GM23338 (cell line): ENCODE data around the gene LCNL1. TPM values are rescaled to one million over a fixed set of nuclear protein-coding genes. Genes with fewer than 3 reads are reported as not detected.

Source experiments
- ATAC-seq: fragments of 200-7000 bp; cut with Tn5 transposase; 3 replicates; pipeline ENCODE4 v1.9.1; 2020
- DNase-seq: peaks from one replicate; pipeline ENCODE4 v3.0.0-alpha.2; 2015; ENCODE audit warnings: low spot score
- H2AFZ ChIP-seq: fragments of 200-600 bp; sonication (generic); 2 replicates; pipeline ENCODE4 v1.8.0; 2016; ENCODE audit warnings: antibody characterized with exemption, mild to moderate bottlenecking, moderate library complexity
- H3F3A ChIP-seq: fragments of 200-600 bp; sonication (generic); replicated peaks from 2 replicates; pipeline ENCODE4 v1.8.0; 2017; ENCODE audit warnings: antibody characterized with exemption, mixed run types, low read depth
- H3K27ac ChIP-seq: fragments of 200-600 bp; sonication (generic); 2 replicates; pipeline ENCODE4 v1.6.1; 2016; ENCODE audit warnings: low read depth
- H3K27me3 ChIP-seq: fragments of 200-600 bp; sonication (generic); 2 replicates; pipeline ENCODE4 v1.8.0; 2016; ENCODE audit warnings: mild to moderate bottlenecking, mixed run types, moderate library complexity; ENCODE audit not compliant: insufficient read depth
- H3K36me3 ChIP-seq: fragments of 200-600 bp; sonication (generic); 2 replicates; pipeline ENCODE4 v1.8.0; 2016; ENCODE audit warnings: mild to moderate bottlenecking; ENCODE audit not compliant: insufficient read depth
- H3K4me1 ChIP-seq: fragments of 200-600 bp; sonication (generic); 2 replicates; pipeline ENCODE4 v1.8.0; 2016; ENCODE audit warnings: mild to moderate bottlenecking, moderate library complexity; ENCODE audit not compliant: insufficient read depth
- H3K4me2 ChIP-seq: fragments of 200-600 bp; sonication (generic); 2 replicates; pipeline ENCODE4 v1.7.1; 2017; ENCODE audit warnings: mixed run types
- H3K4me3 ChIP-seq: fragments of 200-600 bp; sonication (generic); 2 replicates; pipeline ENCODE4 v1.6.1; 2016; ENCODE audit warnings: mixed run types
- H3K79me2 ChIP-seq: fragments of 200-600 bp; sonication (generic); replicated peaks from 2 replicates; pipeline ENCODE4 v1.8.0; 2017; ENCODE audit warnings: mild to moderate bottlenecking; ENCODE audit not compliant: insufficient read depth
- H3K9me2 ChIP-seq: fragments of 200-600 bp; sonication (generic); 2 replicates; pipeline ENCODE4 v1.8.0; 2017; ENCODE audit not compliant: insufficient read depth
- H4K20me1 ChIP-seq: fragments of 200-600 bp; sonication (generic); replicated peaks from 2 replicates; pipeline ENCODE4 v1.8.0; 2017; ENCODE audit warnings: mild to moderate bottlenecking; ENCODE audit not compliant: insufficient read depth
- H3K27ac Mint-ChIP-seq: 2 replicates; pipeline ENCODE4 v1.8.0; 2020; ENCODE audit warnings: inconsistent platforms, mild to moderate bottlenecking, moderate library complexity, mixed read lengths
- H3K27me3 Mint-ChIP-seq: 3 replicates; pipeline ENCODE4 v1.8.0; 2022; ENCODE audit warnings: low read depth, mild to moderate bottlenecking, moderate library complexity, mixed read lengths, inconsistent platforms; ENCODE audit not compliant: insufficient read depth, poor library complexity
- H3K36me3 Mint-ChIP-seq: 3 replicates; pipeline ENCODE4 v1.8.0; 2021; ENCODE audit warnings: low read depth, mild to moderate bottlenecking, inconsistent platforms, moderate library complexity, mixed read lengths
- H3K4me1 Mint-ChIP-seq: 3 replicates; pipeline ENCODE4 v1.8.0; 2020; ENCODE audit warnings: mild to moderate bottlenecking, inconsistent platforms, mixed read lengths
- H3K4me3 Mint-ChIP-seq: 3 replicates; pipeline ENCODE4 v1.8.0; 2021; ENCODE audit warnings: moderate library complexity, mild to moderate bottlenecking, inconsistent platforms, mixed read lengths
- H3K9me3 Mint-ChIP-seq: 3 replicates; pipeline ENCODE4 v1.8.0; 2020; ENCODE audit warnings: moderate library complexity, mild to moderate bottlenecking, inconsistent platforms, mixed read lengths
- CTCF ChIP-seq, 2 experiments: fragments of 200-600 bp in 1 of 2; sonication (generic) in 1 of 2; conservative IDR thresholded peaks; 2 replicates each; pipeline versions ENCODE4 v1.5.1 to v1.6.1; 2016 to 2017; ENCODE audit warnings: antibody characterized with exemption in 2 of 2, low read depth in 2 of 2, mild to moderate bottlenecking in 2 of 2, moderate library complexity in 1 of 2
- EZH2 ChIP-seq: fragments of 200-600 bp; sonication (generic); IDR thresholded peaks from one replicate; pipeline ENCODE4 v1.8.0; 2017; ENCODE audit warnings: antibody characterized with exemption, mild to moderate bottlenecking, low read depth; ENCODE audit not compliant: unreplicated experiment
- EZH2phosphoT487 ChIP-seq: fragments of 200-600 bp; sonication (generic); IDR thresholded peaks from one replicate; pipeline ENCODE4 v1.8.1; 2018; ENCODE audit warnings: antibody characterized with exemption; ENCODE audit not compliant: unreplicated experiment
- JUNB ChIP-seq: IDR thresholded peaks from one replicate; pipeline ENCODE4 v1.6.1; 2016; ENCODE audit warnings: antibody characterized with exemption; ENCODE audit not compliant: unreplicated experiment
- NANOG ChIP-seq: IDR thresholded peaks from 2 replicates; pipeline ENCODE4 v1.6.1; 2016; ENCODE audit warnings: antibody characterized with exemption, borderline replicate concordance
- POLR2AphosphoS5 ChIP-seq: IDR thresholded peaks from 2 replicates; pipeline ENCODE4 v1.6.1; 2016; ENCODE audit warnings: antibody characterized with exemption, low read depth
- STAT1 ChIP-seq: IDR thresholded peaks from one replicate; pipeline ENCODE4 v1.6.1; 2016; ENCODE audit warnings: antibody characterized with exemption; ENCODE audit not compliant: unreplicated experiment
- ZNF114 ChIP-seq: fragments of 250-450 bp; sonication (Bioruptor Pico); IDR thresholded peaks from 2 replicates; pipeline ENCODE4 v1.5.0; 2020; ENCODE audit warnings: mild to moderate bottlenecking, moderate library complexity
- ZNF331 ChIP-seq: fragments of 250-450 bp; sonication (Bioruptor Pico); IDR thresholded peaks from 2 replicates; pipeline ENCODE4 v1.5.0; 2020; ENCODE audit warnings: low read depth, mild to moderate bottlenecking, moderate library complexity
- ZNF462 ChIP-seq: fragments of 250-450 bp; sonication (Bioruptor Pico); IDR thresholded peaks from 2 replicates; pipeline ENCODE4 v1.5.0; 2020; ENCODE audit warnings: mild to moderate bottlenecking, moderate library complexity
- polyA plus RNA-seq: library from polyadenylated mRNA; unstranded; fragments of >200 nt; fragmentation: Nextera tagmentation; extraction: Ambion mirVana; gene quantifications from 2 replicates; pipeline ENCODE4 v1.2.1, GENCODE V29; 2016
- total RNA-seq: library from RNA; depleted of rRNA; stranded (reverse); fragments of >200 nt; shearing (Covaris generic); gene quantifications from 2 replicates; pipeline ENCODE4 v1.2.3, GENCODE V29; 2014
- TF ChIP-seq, protein P1 (sequence below): IDR thresholded peaks from 2 replicates; pipeline ENCODE4 v1.6.1; 2016; ENCODE audit warnings: antibody characterized with exemption

LCNL1 gene
- total and polyA plus RNA-seq, 2 experiments from 2014 or later, result 0.11 TPM; not detected in 1

GRCh38 chr9:137027369-137028262 is 44.8 kb downstream of the LCNL1 start, which contains the start of gene ABCA2:
TSS of gene ABCA2 (minus strand) at chr9:137028237. CDS start at chr9:137028140, 97 bp downstream.
- Histone ChIP-seq H3K4me1 (0 out of 2 replicates have a peak, but pooled peaks cover 3% of the 10 kb centered on the region), H4K20me1 (no peaks in the 10 kb centered on the region), H3K9me2 (no peaks in the 10 kb centered on the region), H3K79me2 (no peaks in the 10 kb centered on the region), H2AFZ (peak within 1 kb of the TSS; percentile 90), H3K4me2 (peak within 1 kb of the TSS; percentile 86), H3K27ac (no peak within 1 kb of the TSS), H3K4me3 (peak within 1 kb of the TSS; percentile 75), H3K36me3 (no peaks in the 10 kb centered on the region), H3F3A (0 out of 2 replicates have a peak, but pooled peaks cover 3% of the 10 kb centered on the region), H3K27me3 (peaks cover 21% of the 10 kb centered on the region)
- no peaks in the 10 kb centered on the region for H3K9me3 Mint-ChIP-seq
- no peak within 1 kb of the TSS for H3K27ac Mint-ChIP-seq
- H3K27me3 Mint-ChIP-seq, result peaks cover 27% of the 10 kb centered on the region
- no peaks in the 10 kb centered on the region; the same call in 2 of the 3 replicates for H3K4me1 Mint-ChIP-seq
- ATAC-seq (peak; percentile 1; the same call in 1 of the 3 replicates), DNase-seq (peak; percentile 48)
- peak within 1 kb of the TSS; percentile 75 for H3K4me3 Mint-ChIP-seq
- no peaks in the 10 kb centered on the region for H3K36me3 Mint-ChIP-seq
- no peak for TF ChIP-seq JUNB
- TF ChIP-seq STAT1, result no peak
- TF ChIP-seq ZNF331 (CRISPR knock-in tag), result no peak
- no peak for TF ChIP-seq NANOG
- no peak for TF ChIP-seq CTCF (conservative IDR thresholded peaks at IDR 0.05; ENCODE audit: low read depth in 2 of 2)
- TF ChIP-seq, protein P1, sequence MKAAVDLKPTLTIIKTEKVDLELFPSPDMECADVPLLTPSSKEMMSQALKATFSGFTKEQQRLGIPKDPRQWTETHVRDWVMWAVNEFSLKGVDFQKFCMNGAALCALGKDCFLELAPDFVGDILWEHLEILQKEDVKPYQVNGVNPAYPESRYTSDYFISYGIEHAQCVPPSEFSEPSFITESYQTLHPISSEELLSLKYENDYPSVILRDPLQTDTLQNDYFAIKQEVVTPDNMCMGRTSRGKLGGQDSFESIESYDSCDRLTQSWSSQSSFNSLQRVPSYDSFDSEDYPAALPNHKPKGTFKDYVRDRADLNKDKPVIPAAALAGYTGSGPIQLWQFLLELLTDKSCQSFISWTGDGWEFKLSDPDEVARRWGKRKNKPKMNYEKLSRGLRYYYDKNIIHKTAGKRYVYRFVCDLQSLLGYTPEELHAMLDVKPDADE, result no peak
- no peak for TF ChIP-seq ZNF114 (CRISPR knock-in tag)
- no peak for TF ChIP-seq EZH2
- TF ChIP-seq POLR2AphosphoS5, result no peak
- TF ChIP-seq EZH2phosphoT487, result no peak
- no peak for TF ChIP-seq ZNF462
